SK-MEL-5 (cell line): ENCODE results near the gene PDCD4. TPM values are rescaled to one million over a fixed set of nuclear protein-coding genes. Genes with fewer than 3 reads are reported as not detected.
"Not testable (repeated sequence)": the region's sequence is repeated elsewhere in the genome, so short reads cannot be mapped to it uniquely, and the experiment has no call there.

Source experiments
- DNase-seq: peaks from one replicate; pipeline ENCODE4 v3.0.0-alpha.2; 2016; ENCODE audit warnings: low read depth, low spot score
- in situ Hi-C: cut with HindIII; loops from 2 replicates; pipeline ENCODE4 v1.10.0; 2016; ENCODE audit warnings: low sequenced_read_pairs, high pct_unique_total_duplicates, low pct_unique_long_range_greater_than_20kb
- total RNA-seq: library from RNA; depleted of rRNA; stranded (reverse); fragments of >200 nt; shearing (Covaris generic); gene quantifications from 2 replicates; pipeline ENCODE4 v1.2.3, GENCODE V29; 2014

PDCD4 gene
- total RNA-seq, 1 experiment from 2014 or later: 29.3 TPM

DNA sequence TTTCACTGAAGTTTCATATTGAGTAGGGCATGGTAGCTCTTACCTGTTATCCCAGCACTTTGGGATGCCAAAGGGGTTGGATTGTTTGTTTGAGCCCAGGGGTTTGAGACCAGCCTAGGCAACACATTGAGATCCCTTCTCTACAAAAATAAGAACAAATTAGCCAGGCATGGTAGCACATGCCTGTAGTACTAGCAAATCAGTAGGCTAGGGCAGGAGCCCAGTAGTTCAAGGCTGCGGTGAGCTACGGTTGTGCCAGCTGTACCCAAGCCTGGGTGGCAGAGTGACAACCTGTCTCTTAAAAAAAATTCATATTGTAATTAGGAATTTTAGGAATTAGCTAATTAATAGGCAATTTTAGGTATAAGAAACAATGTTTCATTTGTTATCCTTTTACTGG lies 29.3 kb downstream of the PDCD4 start:
- DNase-seq: no peak
- in situ Hi-C loops: no loop called here

DNA sequence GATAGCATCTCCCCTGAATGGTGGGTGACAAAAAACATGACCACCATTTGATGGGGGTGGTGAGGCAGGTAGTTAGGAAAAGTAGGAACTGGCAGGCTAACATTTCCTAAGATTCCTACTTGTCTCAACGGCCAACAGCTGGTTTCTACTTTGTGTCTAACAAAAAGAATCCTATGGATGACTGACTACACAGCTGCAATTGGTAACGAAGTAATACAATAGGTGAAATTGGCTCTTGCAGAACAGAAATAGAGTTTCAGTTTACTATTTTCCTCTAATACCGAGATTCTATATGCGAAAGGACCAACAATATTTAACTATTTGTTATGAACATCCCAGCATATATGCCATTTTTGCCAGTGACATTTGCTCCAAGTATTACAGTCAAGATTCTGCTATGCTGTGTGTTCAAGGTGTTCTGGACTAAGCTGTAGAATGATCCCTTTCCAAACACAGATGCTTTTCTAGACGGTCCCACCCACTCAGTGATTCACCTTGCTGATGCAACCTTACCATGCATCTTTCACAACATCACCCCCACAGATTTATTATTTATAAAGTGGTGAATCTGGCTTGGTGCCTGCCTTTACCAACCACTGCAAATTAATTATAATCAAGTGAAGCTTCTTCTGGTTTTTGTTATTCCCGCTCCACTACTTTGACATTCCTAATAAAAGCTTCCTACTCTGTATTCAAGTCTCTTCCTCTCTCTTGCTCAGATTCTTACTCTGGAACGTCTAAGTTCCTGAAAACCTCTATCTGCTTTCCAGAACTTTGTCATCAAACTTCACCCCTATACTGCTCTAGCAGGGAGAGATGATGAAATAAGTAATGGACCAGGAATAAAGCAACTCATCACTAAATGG lies 30.5 kb downstream of the PDCD4 start:
- in situ Hi-C loops: no loop called here
- no peak for DNase-seq

DNA sequence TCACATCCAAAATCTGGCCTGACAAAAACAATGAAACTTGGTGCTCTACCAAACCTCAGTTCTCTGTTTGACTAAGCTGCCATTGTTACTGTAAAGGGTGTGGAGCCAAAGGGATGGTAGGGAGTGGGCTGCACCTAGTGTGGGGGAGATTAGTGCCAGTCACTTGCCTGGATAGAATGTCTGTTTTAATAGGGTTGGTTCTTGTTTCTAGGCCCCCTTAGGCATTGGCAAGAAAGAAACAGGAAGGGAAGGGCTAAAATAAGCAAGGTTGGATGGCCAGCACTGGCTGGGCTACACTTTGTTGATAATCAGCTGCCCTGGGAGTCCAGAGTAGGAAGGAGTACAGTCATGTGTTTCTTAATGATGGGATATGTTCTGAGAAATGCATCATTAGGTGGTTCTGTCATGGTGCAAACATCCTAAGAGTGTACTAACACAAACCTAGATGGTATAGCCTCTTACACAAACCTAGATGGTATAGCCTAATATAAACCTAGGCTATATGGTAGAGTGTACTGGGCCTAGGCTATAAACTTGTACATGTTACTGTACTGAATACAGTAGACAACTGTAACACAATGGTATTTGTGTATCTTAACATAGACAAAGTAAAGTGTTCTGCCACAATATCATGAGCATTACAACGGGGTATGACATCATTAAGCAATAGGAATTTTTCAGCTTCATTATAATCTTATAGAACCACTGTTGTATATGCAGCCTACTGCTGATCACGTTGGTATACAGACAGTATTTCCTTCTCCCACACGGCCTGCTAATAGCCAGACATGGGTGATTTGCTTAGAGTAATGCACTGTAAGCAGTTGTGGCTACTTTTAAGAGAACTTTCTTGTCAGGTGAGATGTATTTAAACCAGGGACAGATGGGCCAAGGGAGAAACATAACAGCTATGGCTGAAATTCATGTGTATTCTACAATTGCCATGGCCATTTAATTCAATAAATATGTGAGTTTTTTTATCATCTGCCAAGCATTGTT lies 31.9 kb downstream of the PDCD4 start:
- in situ Hi-C loops: no loop called here
- DNase-seq: no peak

DNA sequence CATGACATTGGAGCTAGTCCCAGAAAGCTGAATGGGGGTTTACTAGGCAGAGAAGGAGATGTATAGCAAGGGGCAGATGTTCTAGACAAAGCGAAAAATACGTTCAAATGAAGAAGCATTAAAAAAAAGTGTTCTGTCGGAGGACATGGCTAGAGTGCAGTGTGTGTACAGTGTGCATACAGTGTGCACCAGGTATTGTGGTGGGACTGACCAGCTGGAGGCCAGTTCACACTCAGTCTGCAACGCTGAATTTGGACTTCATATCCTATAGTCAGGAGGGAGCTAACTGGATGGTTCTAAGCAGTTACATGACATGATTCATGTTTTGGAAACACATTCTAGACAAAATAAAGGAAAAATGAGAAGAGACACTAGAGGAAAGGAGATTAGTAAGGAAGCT lies 38.4 kb downstream of the PDCD4 start:
- DNase-seq: no peak
- in situ Hi-C loops: no loop called here

DNA sequence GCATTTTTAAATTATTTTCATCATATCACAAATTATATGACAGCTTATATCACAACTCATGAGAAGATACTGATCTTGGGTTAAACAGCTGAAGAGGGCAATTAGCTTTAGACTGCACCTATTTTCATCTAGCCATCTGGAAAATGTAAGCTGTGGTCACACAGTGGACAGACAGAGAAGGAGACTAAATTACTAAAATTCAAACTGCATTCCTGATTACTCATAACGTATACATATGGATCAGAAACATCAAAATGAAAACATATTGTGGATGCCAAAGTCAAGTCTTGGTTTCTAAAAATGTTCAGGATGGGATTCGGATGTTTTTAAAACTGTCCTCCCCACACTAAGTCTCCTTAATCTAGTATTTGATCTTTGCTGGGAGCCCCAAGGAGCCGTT lies 40.6 kb downstream of the PDCD4 start:
- DNase-seq: no peak
- in situ Hi-C loops: no loop called here

DNA sequence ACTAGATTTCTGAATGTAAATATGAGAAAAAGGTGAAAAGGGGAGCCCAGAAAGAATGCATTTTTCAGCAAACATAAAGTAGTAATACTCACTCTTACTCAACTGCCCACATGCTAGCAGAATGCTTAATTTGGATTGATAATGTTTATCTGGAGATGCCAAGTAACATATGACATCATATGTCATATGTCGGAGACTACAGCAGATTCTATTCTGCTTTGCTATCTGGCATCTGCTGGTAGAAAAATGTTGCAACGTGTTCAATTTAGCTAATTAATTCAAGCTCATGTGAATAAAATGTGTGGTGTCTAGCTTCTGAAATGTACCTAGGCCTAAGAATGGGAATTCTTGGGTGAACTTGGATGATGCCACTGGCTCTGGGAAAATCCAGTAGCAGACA lies 42.7 kb downstream of the PDCD4 start:
- DNase-seq: no peak

DNA sequence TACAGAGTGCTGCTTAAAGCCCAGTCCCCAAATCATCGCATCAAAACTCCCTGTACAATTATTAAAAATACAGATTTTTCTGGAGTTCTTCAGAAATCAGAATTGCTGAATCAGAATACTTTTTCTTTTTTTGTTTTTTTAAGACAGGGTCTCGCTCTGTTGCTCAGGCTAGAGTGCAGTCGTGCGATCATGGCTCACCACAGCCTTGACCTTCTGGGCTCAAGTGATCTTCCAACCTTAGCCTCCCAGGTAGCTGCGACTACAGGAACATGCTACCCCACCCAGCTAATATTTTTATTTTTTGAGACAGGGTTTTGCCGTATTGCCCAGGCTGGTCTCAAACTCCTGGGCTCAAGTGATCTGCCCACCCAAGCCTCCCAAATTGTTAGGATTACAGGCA lies 43.3 kb downstream of the PDCD4 start:
- no peak for DNase-seq
- in situ Hi-C loops: no loop called here

More for the DNA sequence above, 42.7 kb downstream of the PDCD4 start:
- in situ Hi-C loops: no loop called here

DNA sequence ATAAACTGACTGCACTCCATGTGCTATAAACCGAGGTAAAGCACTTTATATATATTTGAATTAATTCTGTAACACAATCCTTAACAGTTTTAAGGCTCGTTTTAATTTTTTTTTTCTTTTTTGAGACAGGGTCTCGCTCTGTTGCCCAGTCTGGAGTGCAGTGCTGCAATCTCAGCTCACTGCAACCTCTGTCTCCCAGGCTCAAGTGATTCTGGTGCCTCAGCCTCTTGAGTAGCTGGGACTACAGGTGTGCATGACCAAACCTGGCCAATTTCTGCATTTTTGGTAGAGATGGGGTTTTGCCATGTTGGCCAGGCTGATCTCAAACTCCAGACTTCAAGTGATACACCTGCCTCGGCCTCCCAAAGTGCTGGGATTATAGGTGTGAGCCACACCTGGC lies 43.9 kb downstream of the PDCD4 start:
- in situ Hi-C loops, DNase-seq: not testable (repeated sequence)

DNA sequence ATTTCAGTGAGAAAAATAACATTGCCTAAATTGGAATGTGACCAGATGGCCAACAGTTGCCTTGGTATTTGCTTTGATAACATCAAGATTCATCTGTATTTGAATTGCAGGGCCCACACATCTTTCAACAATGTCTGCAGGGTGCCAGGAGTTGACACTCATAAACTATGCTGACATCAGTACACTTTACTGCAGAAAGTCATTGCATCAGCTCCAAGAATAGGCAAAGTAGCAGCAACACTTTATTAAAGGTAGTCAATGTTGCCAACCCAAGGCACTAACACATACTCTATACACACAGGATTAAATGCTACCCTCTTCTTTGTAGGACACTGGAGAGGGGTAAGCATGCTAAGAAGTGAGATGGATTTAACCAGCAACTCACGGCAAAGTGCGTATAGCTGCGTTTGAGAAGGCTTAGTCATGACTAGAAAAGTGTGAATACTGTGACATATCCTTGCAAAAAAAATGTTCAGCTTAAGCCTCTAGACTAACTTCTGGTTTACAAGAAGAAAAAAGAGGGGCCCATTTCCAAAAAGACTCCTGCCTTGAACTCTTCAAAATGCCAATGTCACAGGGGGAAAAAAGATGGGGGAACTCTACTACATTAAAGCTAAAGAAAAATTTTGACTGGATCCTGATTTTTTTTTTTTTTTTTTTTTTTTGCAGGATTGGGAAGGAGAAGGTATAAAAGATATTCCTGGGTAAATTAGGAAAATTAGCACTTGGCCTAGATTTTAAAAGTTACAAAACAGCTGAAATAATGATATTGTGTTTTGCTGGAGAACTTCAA lies 45.0 kb downstream of the PDCD4 start:
- in situ Hi-C loops: no loop called here
- no peak for DNase-seq

DNA sequence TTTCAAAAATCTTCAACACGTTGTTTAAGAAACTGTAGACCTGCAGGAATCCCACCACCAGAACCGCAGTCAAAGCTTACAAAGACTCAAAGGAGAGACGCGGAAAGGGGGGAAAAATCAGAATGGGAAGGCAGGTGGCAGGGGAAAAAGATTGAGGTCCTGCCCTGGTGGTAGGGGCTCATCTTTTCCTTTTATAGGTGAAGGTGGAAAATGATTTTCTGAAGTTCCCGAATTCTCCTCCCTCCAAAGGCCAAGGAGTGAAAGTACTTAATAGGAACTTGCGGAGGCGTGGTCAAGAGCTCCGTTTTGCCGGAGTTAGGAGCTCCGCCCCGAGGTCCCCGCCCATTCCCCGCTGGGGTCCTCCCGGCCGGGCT lies 46.5 kb downstream of the PDCD4 start:
- DNase-seq: peak; percentile 92
- in situ Hi-C loops: no loop called here

DNA sequence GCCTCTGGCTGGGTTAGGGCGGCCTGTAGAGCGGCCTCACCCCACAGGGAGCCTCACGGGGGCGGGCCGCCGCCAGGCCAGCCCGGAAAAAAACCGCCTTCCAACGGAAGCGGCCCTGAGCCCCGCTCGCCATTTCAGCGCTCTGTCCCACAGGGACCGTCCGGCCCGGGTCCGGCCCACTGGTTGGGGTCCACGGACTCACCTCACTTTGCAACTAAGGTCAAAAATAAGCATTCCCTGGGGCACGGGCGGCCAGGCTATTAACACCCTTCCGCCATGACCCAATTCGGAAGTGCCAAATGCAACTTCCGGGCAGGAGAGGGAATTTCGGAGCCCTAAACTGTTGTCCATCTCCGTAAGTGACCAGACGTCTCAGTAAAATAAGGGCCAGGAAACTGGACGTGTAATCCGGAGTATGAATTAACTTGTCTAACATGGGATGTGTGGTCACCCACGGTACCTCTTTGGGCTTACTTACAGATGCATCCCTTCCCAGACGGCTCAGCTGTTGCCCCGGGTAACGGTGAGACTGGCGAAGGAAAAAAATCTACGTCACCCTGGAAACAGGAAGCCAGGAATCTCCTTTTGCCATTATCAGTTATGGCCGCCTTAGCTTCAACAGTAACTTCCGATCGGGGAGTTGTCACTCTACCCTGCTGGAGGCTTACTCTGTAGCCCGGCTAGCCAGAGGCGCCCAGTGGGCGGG lies 47.1 kb downstream of the PDCD4 start, which contains the start of gene BBIP1:
Gene BBIP1, minus strand, starts transcription at position 538 of the 706 bp plus-strand sequence. CDS start 1,023 bp downstream, outside the sequence.
- in situ Hi-C loops: no loop called here
- DNase-seq: peak; percentile 99

DNA sequence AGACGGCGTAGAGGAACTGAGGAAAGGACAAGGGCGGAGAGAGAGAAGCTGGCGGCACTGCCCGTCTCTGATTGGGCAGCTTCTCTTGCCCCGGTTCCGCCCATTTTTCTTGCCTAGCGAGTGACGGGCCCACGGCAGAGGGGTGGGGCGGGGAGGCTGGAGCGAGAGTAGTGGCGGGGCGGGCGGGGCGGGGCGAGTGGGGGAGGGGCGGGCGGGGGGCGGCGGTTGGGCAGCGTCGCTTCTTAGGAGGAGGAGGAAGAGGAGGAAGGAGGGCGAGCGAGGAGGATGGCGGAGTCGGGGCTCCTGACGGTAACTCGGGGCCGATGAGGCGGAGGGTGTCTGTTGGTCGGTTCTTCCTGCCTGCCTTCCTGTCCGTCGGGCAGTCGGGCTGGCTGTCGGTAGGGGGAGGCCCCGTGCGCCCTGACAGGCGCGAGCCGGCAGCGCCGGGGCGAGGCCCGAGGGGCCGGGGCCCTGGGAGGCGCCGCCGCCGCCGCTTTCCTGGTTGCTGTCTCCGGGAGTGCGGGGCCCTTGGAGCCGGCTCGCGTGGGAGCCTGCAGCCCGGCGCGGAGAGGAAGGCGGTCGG lies 47.7 kb downstream of the PDCD4 start, which contains the start of gene SHOC2:
Gene SHOC2, plus strand, starts transcription at position 256 of the 583 bp plus-strand sequence. CDS start 44,755 bp downstream, outside the sequence.
- no peak for DNase-seq
- in situ Hi-C loops: no loop called here

DNA sequence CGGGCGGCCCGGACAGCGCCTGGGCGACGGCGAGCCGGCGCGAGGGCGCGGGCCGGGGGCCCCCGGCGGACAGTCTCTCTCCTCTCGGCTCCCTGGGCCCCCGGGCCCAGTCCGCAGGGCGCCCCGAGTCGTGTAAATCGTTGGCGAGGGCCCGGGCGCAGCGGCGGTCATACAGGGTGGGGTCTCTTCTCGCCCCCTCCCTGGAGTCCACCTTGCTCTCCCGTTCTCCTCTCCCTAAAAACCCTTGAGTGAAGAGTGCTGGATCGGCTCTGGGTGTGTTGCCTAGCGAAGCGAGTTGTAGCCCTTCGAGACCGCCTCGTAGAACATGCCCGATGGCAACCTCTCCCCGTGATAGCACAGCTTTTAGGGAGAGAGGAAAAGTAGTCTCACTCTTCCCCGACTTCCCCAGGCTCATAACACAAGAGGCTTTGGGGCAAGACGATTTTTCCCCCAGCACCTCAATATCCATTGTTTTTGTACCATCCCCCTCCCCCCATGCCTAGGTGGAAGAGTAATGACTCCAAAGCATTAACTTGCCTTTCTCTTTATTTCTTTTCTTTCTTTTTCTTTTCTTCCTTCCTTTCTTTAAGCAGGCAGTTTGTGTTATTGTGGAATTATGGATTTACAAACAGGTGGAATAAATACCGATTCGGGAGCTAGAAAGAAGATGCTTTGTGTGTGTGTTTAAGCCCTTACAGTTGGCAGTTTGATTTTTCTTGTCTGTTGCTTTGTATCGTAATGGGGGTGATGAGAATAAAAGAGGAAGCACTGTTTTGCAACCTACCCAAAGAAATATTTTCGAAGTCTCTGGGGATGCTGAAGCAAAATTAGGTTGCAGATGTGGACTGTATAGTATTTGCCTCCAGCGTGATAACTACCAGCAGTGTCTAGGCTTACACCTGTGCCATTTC lies 48.5 kb downstream of the PDCD4 start:
- in situ Hi-C loops: no loop called here

DNA sequence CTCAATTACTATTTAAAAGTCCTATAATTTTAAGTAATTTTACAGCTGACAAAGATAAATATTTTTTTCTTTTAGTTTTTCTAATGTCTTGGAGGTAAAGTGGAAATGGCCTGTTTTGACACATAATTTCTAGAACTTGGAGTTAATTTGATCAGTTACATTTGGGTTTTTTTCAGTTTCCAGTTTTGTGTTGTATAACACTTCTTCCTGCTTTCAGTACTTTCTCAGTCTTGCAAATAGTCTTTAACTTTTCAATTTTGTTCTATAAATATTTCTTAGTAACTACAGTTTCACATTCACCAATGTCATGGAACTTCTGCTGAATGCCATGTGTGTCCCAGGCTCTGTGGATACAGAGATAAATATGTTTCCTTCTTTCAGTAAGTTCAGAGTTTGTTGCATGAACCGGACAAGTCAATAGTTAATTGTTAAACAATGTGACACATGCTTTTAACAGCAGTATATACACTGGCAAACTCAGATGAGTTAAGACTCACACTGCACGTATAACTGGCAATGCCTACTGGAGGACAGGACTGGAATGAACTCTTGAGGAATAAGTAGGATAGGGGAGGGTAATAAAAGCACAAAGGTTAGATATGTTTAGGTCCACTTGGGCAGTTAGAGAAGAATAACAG lies 52.2 kb downstream of the PDCD4 start:
- no peak for DNase-seq
- in situ Hi-C loops: no loop called here

More for the DNA sequence above, 48.5 kb downstream of the PDCD4 start:
- DNase-seq: peak; percentile 49

DNA sequence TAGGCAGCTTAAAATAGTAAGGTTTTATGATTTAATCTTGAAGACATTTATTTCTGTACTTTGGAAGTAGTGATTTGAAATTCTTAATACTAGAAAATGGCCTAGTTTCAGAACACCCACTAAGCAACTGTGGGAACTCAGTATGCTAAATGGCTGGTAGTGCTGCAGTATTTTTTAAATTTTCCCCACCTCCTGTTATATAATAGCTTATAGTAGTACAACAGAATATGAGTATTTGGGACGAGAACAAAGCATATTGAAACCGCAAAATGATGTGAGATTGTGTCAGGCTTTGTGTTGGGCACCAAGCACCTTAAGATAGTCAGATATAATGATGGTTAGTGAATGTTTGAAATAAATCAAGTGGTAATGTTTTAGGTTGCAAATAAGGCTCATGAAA lies 55.7 kb downstream of the PDCD4 start:
- in situ Hi-C loops: no loop called here
- DNase-seq: no peak
